ENCODE measurements around the gene EXOC2.

The EXOC2 gene

GRCh38 chr6:445571-446417 is 247.1 kb downstream of the EXOC2 start:
- DNase-seq (ENCODE audit: low spot score) = peak; percentile 28

- DNase-seq (ENCODE audit: low spot score) = peak; percentile 57
Observed at GRCh38 chr6:444653-445275, 248.2 kb downstream of the EXOC2 start.

- no peak for DNase-seq (ENCODE audit: low spot score)
Observed at GRCh38 chr6:443621-444159, 249.2 kb downstream of the EXOC2 start.

- DNase-seq (ENCODE audit: low spot score) = no peak
Observed at GRCh38 chr6:441126-441920, 251.6 kb downstream of the EXOC2 start.

GRCh38 chr6:439641-440167 is 253.2 kb downstream of the EXOC2 start:
- DNase-seq (ENCODE audit: low spot score) = no peak

GRCh38 chr6:438634-439170 is 254.2 kb downstream of the EXOC2 start:
- DNase-seq (ENCODE audit: low spot score) = no peak

- no peak for DNase-seq (ENCODE audit: low spot score)
Observed at GRCh38 chr6:437037-437392, 255.9 kb downstream of the EXOC2 start.

- DNase-seq (ENCODE audit: low spot score) = peak; percentile 26
Observed at GRCh38 chr6:436308-437036, 256.5 kb downstream of the EXOC2 start.

GRCh38 chr6:435441-436307 is 257.3 kb downstream of the EXOC2 start:
- DNase-seq (ENCODE audit: low spot score) = peak; percentile 2
